Activated naive CD8-positive, alpha-beta T cell treated with anti-CD3 and anti-CD28 coated beads, Interleukin-2, amount 50 U/mL, for 24 hours (primary cell): ENCODE measurements around the gene LYSMD1.

ENCODE experiments used
- ATAC-seq: fragments of 150-1000 bp; cut with Tn5 transposase; one replicate; pipeline ENCODE4 v1.10.0; 2021
- DNase-seq: peaks from one replicate; pipeline ENCODE4 v3.0.0; 2021
- H3K27ac Mint-ChIP-seq: one replicate; pipeline ENCODE4 v1.8.0; 2021; ENCODE audit warnings: mild to moderate bottlenecking, mixed read lengths
- H3K27me3 Mint-ChIP-seq: one replicate; pipeline ENCODE4 v1.8.0; 2021; ENCODE audit warnings: mixed read lengths
- H3K36me3 Mint-ChIP-seq: one replicate; pipeline ENCODE4 v1.8.0; 2021; ENCODE audit warnings: low read depth, mixed read lengths
- H3K4me1 Mint-ChIP-seq: one replicate; pipeline ENCODE4 v1.8.0; 2021; ENCODE audit warnings: mixed read lengths
- H3K4me3 Mint-ChIP-seq: one replicate; pipeline ENCODE4 v1.8.0; 2021; ENCODE audit warnings: mild to moderate bottlenecking, moderate library complexity, mixed read lengths
- H3K9me3 Mint-ChIP-seq: one replicate; pipeline ENCODE4 v1.8.0; 2021; ENCODE audit warnings: mixed read lengths

The LYSMD1 gene

GRCh38 chr1:151158326-151158725 lies 7.4 kb downstream of the LYSMD1 start:
- ATAC-seq = peak; percentile 57
- Mint-ChIP-seq H3K4me1 (peaks cover 66% of the 10 kb centered on the region), H3K4me3 (peak overlapping the region; percentile 99), H3K9me3 (no peaks in the 10 kb centered on the region), H3K36me3 (peaks cover 52% of the 10 kb centered on the region), H3K27me3 (peaks cover 1% of the 10 kb centered on the region), H3K27ac (peak overlapping the region; percentile 97)
- peak; percentile 67 for DNase-seq

- peaks cover 58% of the 10 kb centered on the region for H3K4me1 Mint-ChIP-seq
- H3K4me3 Mint-ChIP-seq = peak overlapping the region; percentile 99
- peaks cover 1% of the 10 kb centered on the region for H3K27me3 Mint-ChIP-seq
- H3K27ac Mint-ChIP-seq = peak overlapping the region; percentile 97
- H3K9me3 Mint-ChIP-seq = no peaks in the 10 kb centered on the region
- H3K36me3 Mint-ChIP-seq = peaks cover 47% of the 10 kb centered on the region
- peak; percentile 56 for ATAC-seq
- DNase-seq = peak; percentile 70
These were observed 8.6 kb downstream of the LYSMD1 start for GRCh38 chr1:151157067-151157531.

- H3K27ac Mint-ChIP-seq = peak within 1 kb of the TSS; percentile 97
- peaks cover 1% of the 10 kb centered on the region for H3K27me3 Mint-ChIP-seq
- ATAC-seq = peak; percentile 78
- H3K36me3 Mint-ChIP-seq = peaks cover 41% of the 10 kb centered on the region
- peak within 1 kb of the TSS; percentile 99 for H3K4me3 Mint-ChIP-seq
- H3K4me1 Mint-ChIP-seq = peaks cover 52% of the 10 kb centered on the region
- H3K9me3 Mint-ChIP-seq = no peaks in the 10 kb centered on the region
- DNase-seq = peak; percentile 83
These were observed 9.2 kb downstream of the LYSMD1 start, which contains the start of gene TNFAIP8L2 for GRCh38 chr1:151156515-151156819. TSS of gene TNFAIP8L2 (plus strand) at chr1:151156649. CDS start at chr1:151158698, 2,049 bp downstream.

GRCh38 chr1:151147665-151148064 lies 18.0 kb downstream of the LYSMD1 start:
- Mint-ChIP-seq H3K9me3 (no peaks in the 10 kb centered on the region), H3K27ac (no peak overlapping the region), H3K36me3 (no peaks in the 10 kb centered on the region), H3K27me3 (peaks cover 3% of the 10 kb centered on the region), H3K4me3 (peak overlapping the region; percentile 85), H3K4me1 (peaks cover 16% of the 10 kb centered on the region)
- no peak for DNase-seq
- no peak for ATAC-seq

GRCh38 chr1:151147132-151147503 lies 18.6 kb downstream of the LYSMD1 start:
- ATAC-seq (no peak), DNase-seq (no peak)
- Mint-ChIP-seq H3K9me3 (no peaks in the 10 kb centered on the region), H3K27ac (peak overlapping the region; percentile 69), H3K4me3 (peak overlapping the region; percentile 85), H3K27me3 (peaks cover 3% of the 10 kb centered on the region), H3K36me3 (no peaks in the 10 kb centered on the region), H3K4me1 (peaks cover 16% of the 10 kb centered on the region)

GRCh38 chr1:151146412-151147131 lies 19.1 kb downstream of the LYSMD1 start, which contains the start of gene SEMA6C:
TSS of gene SEMA6C (minus strand) at chr1:151146631. CDS start at chr1:151142621, 4,010 bp downstream.
- DNase-seq (peak; percentile 89), ATAC-seq (peak; percentile 100)
- no peaks in the 10 kb centered on the region for H3K36me3 Mint-ChIP-seq
- peaks cover 3% of the 10 kb centered on the region for H3K27me3 Mint-ChIP-seq
- H3K4me3 Mint-ChIP-seq = peak within 1 kb of the TSS; percentile 85
- H3K9me3 Mint-ChIP-seq = no peaks in the 10 kb centered on the region
- H3K4me1 Mint-ChIP-seq = peaks cover 16% of the 10 kb centered on the region
- H3K27ac Mint-ChIP-seq = peak within 1 kb of the TSS; percentile 69

- no peaks in the 10 kb centered on the region for H3K9me3 Mint-ChIP-seq
- no peaks in the 10 kb centered on the region for H3K36me3 Mint-ChIP-seq
- H3K27me3 Mint-ChIP-seq = peaks cover 3% of the 10 kb centered on the region
- H3K4me1 Mint-ChIP-seq = peaks cover 16% of the 10 kb centered on the region
- H3K4me3 Mint-ChIP-seq = peak overlapping the region; percentile 85
- DNase-seq (no peak), ATAC-seq (no peak)
- no peak overlapping the region for H3K27ac Mint-ChIP-seq
These were observed 19.7 kb downstream of the LYSMD1 start for GRCh38 chr1:151146072-151146411.

- H3K9me3 Mint-ChIP-seq = no peaks in the 10 kb centered on the region
- H3K36me3 Mint-ChIP-seq = no peaks in the 10 kb centered on the region
- no peak overlapping the region for H3K27ac Mint-ChIP-seq
- peaks cover 3% of the 10 kb centered on the region for H3K27me3 Mint-ChIP-seq
- H3K4me1 Mint-ChIP-seq = peaks cover 16% of the 10 kb centered on the region
- peak overlapping the region; percentile 85 for H3K4me3 Mint-ChIP-seq
- DNase-seq (peak; percentile 43), ATAC-seq (peak; percentile 9)
These were observed 20.2 kb downstream of the LYSMD1 start for GRCh38 chr1:151145304-151146071.

GRCh38 chr1:151144474-151145303 lies 21.0 kb downstream of the LYSMD1 start:
- DNase-seq (no peak), ATAC-seq (no peak)
- H3K4me1 Mint-ChIP-seq = peaks cover 16% of the 10 kb centered on the region
- no peak overlapping the region for H3K4me3 Mint-ChIP-seq
- H3K27me3 Mint-ChIP-seq = peaks cover 3% of the 10 kb centered on the region
- no peak overlapping the region for H3K27ac Mint-ChIP-seq
- H3K36me3 Mint-ChIP-seq = no peaks in the 10 kb centered on the region
- no peaks in the 10 kb centered on the region for H3K9me3 Mint-ChIP-seq

GRCh38 chr1:151143986-151144385 lies 21.7 kb downstream of the LYSMD1 start:
- no peak overlapping the region for H3K4me3 Mint-ChIP-seq
- no peak for ATAC-seq

GRCh38 chr1:151143057-151143435 lies 22.7 kb downstream of the LYSMD1 start:
- H3K9me3 Mint-ChIP-seq = no peaks in the 10 kb centered on the region
- no peaks in the 10 kb centered on the region for H3K36me3 Mint-ChIP-seq
- peaks cover 16% of the 10 kb centered on the region for H3K4me1 Mint-ChIP-seq
- H3K4me3 Mint-ChIP-seq = no peak overlapping the region
- no peak overlapping the region for H3K27ac Mint-ChIP-seq
- peaks cover 3% of the 10 kb centered on the region for H3K27me3 Mint-ChIP-seq
- ATAC-seq (no peak), DNase-seq (no peak)

More at GRCh38 chr1:151143986-151144385, 21.7 kb downstream of the LYSMD1 start:
- Mint-ChIP-seq H3K27ac (no peak overlapping the region), H3K9me3 (no peaks in the 10 kb centered on the region), H3K4me1 (peaks cover 16% of the 10 kb centered on the region), H3K36me3 (no peaks in the 10 kb centered on the region), H3K27me3 (peaks cover 3% of the 10 kb centered on the region)
- no peak for DNase-seq

GRCh38 chr1:151142411-151143056 lies 23.2 kb downstream of the LYSMD1 start:
- peaks cover 3% of the 10 kb centered on the region for H3K27me3 Mint-ChIP-seq

GRCh38 chr1:151137789-151138188 lies 27.9 kb downstream of the LYSMD1 start:
- Mint-ChIP-seq H3K36me3 (no peaks in the 10 kb centered on the region), H3K27ac (no peak overlapping the region), H3K27me3 (no peaks in the 10 kb centered on the region), H3K9me3 (no peaks in the 10 kb centered on the region), H3K4me3 (no peak overlapping the region), H3K4me1 (no peaks in the 10 kb centered on the region)
- DNase-seq = no peak
- no peak for ATAC-seq

More at GRCh38 chr1:151142411-151143056, 23.2 kb downstream of the LYSMD1 start:
- Mint-ChIP-seq H3K36me3 (no peaks in the 10 kb centered on the region), H3K9me3 (no peaks in the 10 kb centered on the region), H3K27ac (no peak overlapping the region), H3K4me1 (peaks cover 14% of the 10 kb centered on the region), H3K4me3 (no peak overlapping the region)
- ATAC-seq (no peak), DNase-seq (no peak)
